Liver (tissue), 3 donors: ENCODE measurements around the gene MRTFB.

Source experiments
- ATF3 ChIP-seq: IDR thresholded peaks from 2 replicates; pipeline ENCODE4 v1.6.1; 2016; ENCODE audit warnings: antibody characterized with exemption
- CTCF ChIP-seq: fragments of 150-350 bp; IDR thresholded peaks from 2 replicates; pipeline ENCODE4 v1.5.1; 2017; ENCODE audit warnings: improper control_type of control experiment, low read depth, low read length; ENCODE audit not compliant: missing input control
- FOXA1 ChIP-seq: IDR thresholded peaks from 2 replicates; pipeline ENCODE4 v1.6.1; 2016; ENCODE audit warnings: antibody characterized with exemption
- FOXA2 ChIP-seq: IDR thresholded peaks from 2 replicates; pipeline ENCODE4 v1.6.1; 2016; ENCODE audit warnings: antibody characterized with exemption
- GABPA ChIP-seq, 2 donors: IDR thresholded peaks in 1 of 2; conservative IDR thresholded peaks in 1 of 2; 2 replicates each; pipeline ENCODE4 v1.6.1; 2016; ENCODE audit warnings: antibody characterized with exemption in 2 of 2, mild to moderate bottlenecking in 1 of 2, moderate library complexity in 1 of 2
- JUND ChIP-seq, 2 donors: IDR thresholded peaks; 2 replicates each; pipeline ENCODE4 v1.6.1; 2016; ENCODE audit warnings: antibody characterized with exemption in 2 of 2
- MAX ChIP-seq: IDR thresholded peaks from 2 replicates; pipeline ENCODE4 v1.6.1; 2016; ENCODE audit warnings: antibody characterized with exemption
- RAD21 ChIP-seq, 2 donors: IDR thresholded peaks; 2 replicates each; pipeline ENCODE4 v1.6.1; 2016; ENCODE audit warnings: antibody characterized with exemption in 2 of 2, mild to moderate bottlenecking in 2 of 2
- REST ChIP-seq: IDR thresholded peaks from 2 replicates; pipeline ENCODE4 v1.6.1; 2016; ENCODE audit warnings: antibody characterized with exemption, mild to moderate bottlenecking
- RXRA ChIP-seq, 2 donors: IDR thresholded peaks; 2 replicates each; pipeline ENCODE4 v1.6.1; 2017 to 2018; ENCODE audit warnings: antibody characterized with exemption in 2 of 2, mild to moderate bottlenecking in 1 of 2
- SP1 ChIP-seq: IDR thresholded peaks from 2 replicates; pipeline ENCODE4 v1.6.1; 2018; ENCODE audit warnings: antibody characterized with exemption, mild to moderate bottlenecking
- TAF1 ChIP-seq: conservative IDR thresholded peaks from 2 replicates; pipeline ENCODE4 v1.6.1; 2016; ENCODE audit warnings: antibody characterized with exemption, mild to moderate bottlenecking
- YY1 ChIP-seq: IDR thresholded peaks from 2 replicates; pipeline ENCODE4 v1.6.1; 2016; ENCODE audit warnings: antibody characterized with exemption, mild to moderate bottlenecking
- ZBTB33 ChIP-seq: IDR thresholded peaks from 2 replicates; pipeline ENCODE4 v1.6.1; 2016; ENCODE audit warnings: antibody characterized with exemption
- donor health status: healthy.
- donor health status: healthy.

DNA sequence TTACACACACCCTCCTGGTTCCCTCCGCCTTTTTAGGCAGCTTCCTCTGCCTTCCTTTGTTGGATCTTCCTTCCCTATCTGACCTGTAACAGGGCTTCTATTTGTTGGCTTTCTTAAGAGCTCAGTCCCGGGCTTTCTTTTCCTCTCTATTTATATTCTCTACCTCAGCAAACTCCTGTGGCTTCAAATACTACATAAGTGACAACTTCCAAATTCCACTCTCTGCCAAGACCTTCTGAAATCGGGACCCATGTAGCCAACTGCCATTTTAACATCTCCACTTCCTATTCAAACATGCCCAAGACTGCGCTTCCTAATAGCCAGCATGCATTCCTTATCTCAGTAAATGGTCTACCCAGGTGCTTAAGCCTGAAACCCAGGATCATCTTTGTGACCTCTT lies 128.1 kb downstream of the MRTFB start:
- TF ChIP-seq CTCF (no peak), SP1 (no peak), ZBTB33 (no peak), RAD21 (IDR thresholded peaks at IDR 0.05) (no peak), YY1 (no peak), FOXA1 (no peak), GABPA (IDR thresholded peaks at IDR 0.05 in 1 of 2, conservative IDR thresholded peaks at IDR 0.05 in 1 of 2) (no peak), MAX (no peak), ATF3 (no peak), JUND (IDR thresholded peaks at IDR 0.05) (no peak), REST (no peak), TAF1 (no peak), FOXA2 (no peak), RXRA (IDR thresholded peaks at IDR 0.05) (no peak)
